Measurements from ENCODE around the gene ZNF580.

Gene ZNF580

GRCh38 chr19:55606471-55606787 is 34.4 kb upstream of the ZNF580 start:
- no peak for DNase-seq

GRCh38 chr19:55606817-55607216 is 34.0 kb upstream of the ZNF580 start:
- no peak for DNase-seq

DNA sequence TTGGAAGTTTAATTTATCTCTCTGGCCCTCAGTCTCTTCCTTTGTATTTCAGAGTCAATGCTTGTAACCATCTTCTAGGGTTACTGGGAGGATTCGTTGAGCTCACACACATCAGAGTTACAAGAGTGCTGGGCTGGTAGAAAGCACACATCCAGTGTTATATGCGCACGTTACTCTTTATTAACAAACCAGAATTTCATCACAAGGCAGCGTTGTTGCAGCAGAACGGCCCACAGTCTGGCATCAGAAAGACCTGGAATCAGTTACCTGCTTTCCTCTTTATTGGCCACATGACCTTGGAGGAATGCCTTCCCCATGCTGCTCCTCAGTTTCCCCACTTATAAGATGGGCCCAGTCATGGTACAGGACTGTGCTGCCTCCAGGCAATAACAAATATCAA is 31.5 kb upstream of the ZNF580 start:
- DNase-seq = no peak

- no peak for DNase-seq
Observed at GRCh38 chr19:55611300-55611982, 29.4 kb upstream of the ZNF580 start.

DNA sequence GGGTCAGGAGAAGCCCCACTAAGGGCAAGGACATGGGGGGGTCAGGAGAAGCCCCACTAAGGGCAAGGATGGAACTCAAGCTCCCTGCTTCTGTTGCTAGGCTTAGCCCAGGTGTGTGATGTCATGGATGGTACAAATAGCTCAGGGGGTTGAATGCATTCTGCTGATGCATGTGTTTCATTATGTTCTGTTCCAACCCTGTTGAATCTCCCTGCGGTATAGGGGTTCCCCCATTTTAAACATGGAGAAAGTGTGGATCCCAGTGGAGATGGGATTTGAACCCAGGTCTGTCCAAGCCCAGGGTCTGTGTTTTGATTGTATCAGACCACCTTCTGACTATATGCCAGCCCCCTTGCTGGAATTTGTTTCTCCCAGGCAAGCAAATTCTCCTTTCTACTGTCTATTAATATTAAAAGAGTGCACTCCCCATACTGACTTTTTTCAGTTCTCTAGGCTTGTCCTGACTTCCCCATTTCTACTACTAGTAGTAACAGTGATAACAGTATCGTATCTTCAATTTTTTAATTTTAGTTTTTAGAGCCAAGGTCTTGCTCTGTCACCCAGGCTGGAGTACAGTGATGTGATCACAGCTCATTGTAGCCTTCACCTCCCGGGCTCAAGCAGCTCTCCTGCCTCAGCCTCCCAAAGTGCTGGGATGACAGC is 28.7 kb upstream of the ZNF580 start:
- no peak for DNase-seq

DNA sequence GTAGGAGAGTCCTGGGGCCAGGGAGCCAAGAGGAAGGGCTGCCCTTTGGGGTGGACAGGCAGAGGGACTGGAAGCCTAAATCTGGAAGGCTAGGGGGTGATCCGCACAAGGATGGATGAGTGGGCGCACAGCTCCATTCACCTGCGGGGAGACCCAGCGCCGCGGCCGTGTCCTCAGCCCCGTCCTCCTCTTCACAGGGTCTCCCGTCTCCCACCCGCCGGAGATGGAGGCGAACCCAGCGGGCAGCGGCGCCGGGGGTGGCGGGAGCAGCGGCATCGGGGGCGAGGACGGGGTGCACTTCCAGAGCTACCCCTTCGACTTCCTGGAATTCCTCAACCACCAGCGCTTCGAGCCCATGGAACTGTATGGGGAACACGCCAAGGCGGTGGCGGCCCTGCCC is 27.4 kb upstream of the ZNF580 start:
- no peak for DNase-seq

- DNase-seq = no peak
Observed at GRCh38 chr19:55613930-55614710, 26.7 kb upstream of the ZNF580 start.

GRCh38 chr19:55614711-55615542 is 25.9 kb upstream of the ZNF580 start:
- DNase-seq = no peak

- no peak for DNase-seq
Observed at GRCh38 chr19:55615543-55616394, 25.0 kb upstream of the ZNF580 start.

DNA sequence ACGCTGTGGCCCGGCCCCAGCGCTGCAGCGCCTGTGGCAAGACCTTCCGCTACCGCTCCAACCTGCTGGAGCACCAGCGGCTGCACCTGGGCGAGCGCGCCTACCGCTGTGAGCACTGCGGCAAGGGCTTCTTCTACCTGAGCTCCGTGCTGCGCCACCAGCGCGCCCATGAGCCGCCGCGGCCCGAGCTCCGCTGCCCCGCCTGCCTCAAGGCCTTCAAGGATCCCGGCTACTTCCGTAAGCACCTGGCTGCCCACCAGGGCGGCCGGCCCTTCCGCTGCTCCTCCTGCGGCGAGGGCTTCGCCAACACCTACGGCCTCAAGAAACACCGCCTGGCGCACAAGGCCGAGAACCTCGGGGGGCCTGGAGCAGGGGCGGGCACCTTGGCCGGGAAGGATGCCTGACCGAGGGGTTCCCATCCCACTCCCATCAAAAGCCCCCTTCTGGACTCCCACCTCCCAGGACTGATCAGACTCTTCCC is 24.4 kb upstream of the ZNF580 start:
- DNase-seq = no peak

- no peak for DNase-seq
Observed at GRCh38 chr19:55617426-55617825, 23.4 kb upstream of the ZNF580 start.

- no peak for DNase-seq
Observed at GRCh38 chr19:55618426-55618825, 22.4 kb upstream of the ZNF580 start.

DNA sequence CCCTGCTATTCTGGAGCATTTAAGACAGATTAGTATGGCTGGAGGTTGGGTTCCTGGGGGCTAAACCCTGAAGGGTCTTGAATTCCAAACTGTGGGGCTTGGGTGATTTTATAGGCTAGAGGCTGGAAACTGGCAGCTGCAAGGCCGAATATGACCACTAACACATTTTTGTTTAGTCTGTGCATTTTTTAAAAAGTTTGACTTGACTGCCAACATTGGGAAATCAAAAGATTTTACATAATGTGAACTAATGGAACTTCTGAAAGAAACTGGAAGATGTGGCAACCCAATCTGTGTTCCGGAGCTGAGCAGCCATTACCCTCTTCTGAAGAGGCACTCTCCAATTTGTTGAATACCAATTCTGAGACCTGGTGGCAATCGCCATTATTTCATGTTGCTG is 21.5 kb upstream of the ZNF580 start:
- no peak for DNase-seq

DNA sequence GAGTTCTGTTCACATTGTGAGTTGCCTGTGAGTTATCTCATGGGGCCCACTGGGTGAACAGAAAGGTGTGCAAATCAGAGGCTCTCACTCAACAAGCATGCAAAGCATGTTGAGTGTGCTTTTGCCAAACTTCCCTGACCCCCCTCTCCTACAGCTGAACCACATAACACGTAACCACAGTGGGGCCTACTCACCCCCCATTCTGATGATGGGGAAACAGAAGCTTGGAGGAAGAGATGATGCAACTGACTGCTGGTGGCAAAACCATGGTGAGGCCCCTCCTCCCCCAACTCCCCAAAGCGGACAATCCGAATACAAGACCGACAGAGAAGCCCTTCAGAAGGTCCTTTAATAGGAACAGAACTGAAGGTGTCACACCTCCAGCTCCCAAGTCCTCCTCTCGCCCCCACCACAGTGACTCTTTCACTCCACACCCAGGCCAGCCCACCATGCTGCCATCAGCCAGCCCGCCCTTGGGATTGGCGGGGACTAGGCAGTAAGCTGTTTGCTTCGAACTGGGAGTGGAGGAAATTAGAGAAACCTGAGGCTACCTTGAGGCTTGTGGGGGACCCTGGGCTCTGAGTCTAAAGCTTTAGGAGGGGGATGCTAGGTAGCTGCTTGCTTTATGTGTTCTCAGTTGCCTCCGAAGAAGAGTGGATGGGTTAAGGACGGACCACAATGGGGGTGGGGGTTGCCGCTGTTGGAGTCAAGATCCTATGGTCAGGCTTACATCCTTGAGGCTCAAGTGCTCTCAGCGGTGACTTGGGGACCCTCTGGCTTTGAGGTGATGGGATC is 20.2 kb upstream of the ZNF580 start:
- no peak for DNase-seq

DNA sequence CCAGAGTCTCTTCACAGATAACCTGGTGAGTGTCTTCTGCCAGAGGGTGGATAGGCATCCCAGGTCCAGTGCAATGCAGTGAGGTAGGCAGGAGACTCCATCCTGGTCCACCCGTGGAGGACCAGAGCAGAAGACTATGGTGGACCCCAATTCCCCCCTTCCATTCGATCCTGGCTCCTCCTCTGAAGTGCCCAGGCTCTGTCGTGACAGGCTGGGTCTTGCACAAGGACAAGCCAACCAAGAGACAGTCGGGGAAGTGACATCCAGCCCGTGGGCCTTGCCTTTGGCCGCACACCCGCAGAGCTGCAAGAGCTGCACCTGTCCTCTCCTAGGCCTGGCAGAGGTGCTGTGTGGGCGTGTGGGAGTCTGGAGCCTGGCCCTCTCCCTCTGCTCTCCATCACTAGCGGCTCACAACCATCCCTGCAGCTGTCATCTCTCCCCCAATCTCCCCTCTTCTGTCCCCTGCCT is 19.6 kb upstream of the ZNF580 start:
- no peak for DNase-seq

- DNase-seq = no peak
Observed at GRCh38 chr19:55621673-55622231, 19.1 kb upstream of the ZNF580 start.

DNA sequence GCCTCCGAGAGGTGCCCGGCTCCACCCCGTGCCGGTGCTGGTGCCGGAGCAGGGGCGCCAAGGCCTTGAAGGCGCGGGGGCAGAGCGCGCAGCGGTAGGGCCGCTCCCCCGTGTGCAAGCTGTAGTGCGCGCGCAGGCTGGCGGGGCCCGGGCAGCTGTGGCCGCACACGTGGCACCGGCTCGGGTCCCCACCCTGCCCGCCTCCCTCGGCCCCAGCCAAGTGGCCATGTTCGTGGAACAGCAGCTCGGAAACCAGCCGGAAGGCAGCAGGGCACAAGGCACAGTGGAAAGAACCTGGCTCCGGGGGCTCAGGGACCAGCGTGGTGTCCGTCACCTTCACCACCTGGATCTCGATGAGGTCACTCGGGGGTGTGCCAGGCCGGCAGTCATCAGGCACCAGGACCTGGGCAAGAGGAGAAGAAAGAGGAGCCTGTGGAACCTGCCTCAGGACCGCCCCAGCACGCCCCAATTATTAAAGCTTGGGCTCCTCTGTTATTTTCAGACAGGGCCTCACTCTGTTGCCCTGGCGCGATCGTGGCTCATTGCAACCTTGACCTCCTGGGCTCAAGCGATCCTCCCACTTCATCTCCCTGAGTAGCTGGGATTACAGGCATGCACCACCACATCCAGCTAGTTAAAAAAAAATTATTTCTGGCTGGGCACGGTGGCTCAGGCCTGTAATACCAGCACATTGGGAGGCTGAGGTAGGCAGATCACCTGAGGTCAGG is 18.4 kb upstream of the ZNF580 start:
- no peak for DNase-seq

DNA sequence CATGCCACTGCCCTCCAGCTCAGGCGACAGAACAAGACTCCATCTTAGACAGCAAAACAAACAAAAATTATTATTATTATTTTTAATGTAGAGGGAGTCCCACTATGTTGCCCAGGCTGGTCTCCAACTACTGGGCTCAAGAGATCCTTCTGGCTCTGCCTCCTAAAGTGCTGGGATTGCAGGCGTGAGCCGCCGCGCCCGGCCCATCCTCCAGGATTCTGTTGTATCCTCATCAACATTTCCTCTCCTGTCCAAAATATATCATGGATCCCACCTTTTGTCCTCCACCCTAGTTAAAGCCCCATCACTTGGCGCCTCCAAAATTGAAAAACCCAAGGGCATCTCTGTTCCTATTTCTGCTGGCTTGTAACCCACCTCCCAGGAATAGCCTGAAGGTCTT is 17.7 kb upstream of the ZNF580 start:
- DNase-seq = no peak

- DNase-seq = no peak
Observed at GRCh38 chr19:55623561-55623960, 17.2 kb upstream of the ZNF580 start.

Measured in NCI-H510A (cell line).